Panc1 (cell line): ENCODE results near the gene GPHN. TPM values are rescaled to one million over a fixed set of nuclear protein-coding genes. Genes with fewer than 3 reads are reported as not detected.

Source experiments
- ATAC-seq: fragments of 200-7000 bp; cut with Tn5 transposase; 2 replicates; pipeline ENCODE4 v1.9.1; 2020; ENCODE audit warnings: mild to moderate bottlenecking, moderate library complexity
- BruUV-seq: library from RNA; stranded (reverse); fragments of 400-500 nt; replicated peaks from 2 replicates; lab custom pipeline; 2021; lab: Mats Ljungman, UMichigan
- CTCF ChIA-PET: fragments of 300-600 bp; sonication (Branson Sonifier 250); formaldehyde crosslinking; loops from one replicate; lab custom pipeline; 2022; ENCODE audit warnings: antibody characterized with exemption; lab: Charles Lee
- POLR2A ChIA-PET: fragments of 300-600 bp; sonication (Branson Sonifier 250); formaldehyde crosslinking; loops from one replicate; lab custom pipeline; 2022; ENCODE audit warnings: antibody characterized with exemption; lab: Charles Lee
- DNase-seq: peaks from one replicate; pipeline ENCODE4 v3.0.0-alpha.2; 2010; ENCODE audit warnings: low read depth, low spot score
- H3K27ac ChIP-seq: 2 replicates; pipeline ENCODE4 v1.5.1; 2011; ENCODE audit warnings: mild to moderate bottlenecking, low read length, inconsistent platforms
- H3K27me3 ChIP-seq: fragments of 200-500 bp; sonication (Bioruptor generic); 2 replicates; pipeline ENCODE4 v1.6.0; 2014; ENCODE audit warnings: low read length, inconsistent platforms; ENCODE audit not compliant: control insufficient read depth, insufficient read depth
- H3K36me3 ChIP-seq: fragments of 200-500 bp; sonication (Bioruptor generic); 2 replicates; pipeline ENCODE4 v1.5.1; 2014; ENCODE audit warnings: inconsistent platforms, mild to moderate bottlenecking, low read length, moderate library complexity; ENCODE audit not compliant: control insufficient read depth, insufficient read depth
- H3K4me1 ChIP-seq: 2 replicates; pipeline ENCODE4 v1.5.1; 2011; ENCODE audit warnings: inconsistent platforms, mild to moderate bottlenecking, low read length, moderate library complexity; ENCODE audit not compliant: control insufficient read depth, insufficient read depth
- H3K4me3 ChIP-seq, 2 experiments: 2 replicates each; pipeline ENCODE4 v1.5.1; 2011 to 2012; ENCODE audit warnings: low read depth in 2 of 2, low read length in 2 of 2, mild to moderate bottlenecking in 2 of 2, inconsistent platforms in 1 of 2, moderate library complexity in 1 of 2
- H3K9me3 ChIP-seq: fragments of 200-500 bp; sonication (Bioruptor generic); 2 replicates; pipeline ENCODE4 v1.5.1; 2014; ENCODE audit warnings: low read depth, mild to moderate bottlenecking, inconsistent platforms, low read length, moderate library complexity; ENCODE audit not compliant: control insufficient read depth, insufficient read depth
- CTCF ChIP-seq: fragments of 450-650 bp; IDR thresholded peaks from 2 replicates; pipeline ENCODE4 v1.5.1; 2017; ENCODE audit warnings: mild to moderate bottlenecking
- POLR2AphosphoS5 ChIP-seq: IDR thresholded peaks from 2 replicates; pipeline ENCODE4 v1.6.1; 2012; ENCODE audit warnings: mild to moderate bottlenecking, low read depth, low read length, moderate library complexity
- REST ChIP-seq, 2 experiments: IDR thresholded peaks; 2 replicates each; pipeline ENCODE4 v1.6.1; 2011 to 2012; ENCODE audit warnings: low read depth in 2 of 2, control low read depth in 1 of 2, low read length in 1 of 2, mild to moderate bottlenecking in 1 of 2, moderate library complexity in 1 of 2; ENCODE audit not compliant: insufficient read depth in 1 of 2
- SIN3A ChIP-seq: IDR thresholded peaks from 2 replicates; pipeline ENCODE4 v1.6.1; 2012; ENCODE audit warnings: low read depth, mild to moderate bottlenecking, low read length, moderate library complexity, borderline replicate concordance; ENCODE audit not compliant: insufficient read depth
- TCF7L2 ChIP-seq: IDR thresholded peaks from 2 replicates; pipeline ENCODE4 v1.6.1; 2011; ENCODE audit warnings: mild to moderate bottlenecking, low read depth, low read length, inconsistent platforms
- in situ Hi-C: cut with HindIII; loops from 2 replicates; pipeline ENCODE4 v1.10.0; 2016; ENCODE audit warnings: low sequenced_read_pairs, low pct_unique_long_range_greater_than_20kb
- intact Hi-C: fragments of 100-400 bp; cut with micrococcal nuclease; formaldehyde crosslinking; loops from one replicate; pipeline ENCODE4 v1.10.0; 2022; ENCODE audit not compliant: unreplicated experiment
- total RNA-seq: library from RNA; stranded (reverse); gene quantifications from one replicate; pipeline ENCODE4 v1.2.1, GENCODE V29; 2021; ENCODE audit not compliant: unreplicated experiment

The GPHN gene
- total RNA-seq, 1 experiment from 2014 or later = 26.6 TPM

GRCh38 chr14:66701813-66702212 is 193.9 kb downstream of the GPHN start:
- Histone ChIP-seq H3K9me3 (no peaks in the 10 kb centered on the region), H3K27me3 (no peaks in the 10 kb centered on the region), H3K4me3 (no peak overlapping the region), H3K36me3 (no peaks in the 10 kb centered on the region), H3K27ac (no peak overlapping the region), H3K4me1 (no peaks in the 10 kb centered on the region)
- DNase-seq (no peak), ATAC-seq (no peak)
- CTCF ChIA-PET = no interaction called here
- TF ChIP-seq POLR2AphosphoS5 = no peak
- no peak for TF ChIP-seq TCF7L2
- TF ChIP-seq CTCF = no peak
- no peak for TF ChIP-seq SIN3A
- no peak for TF ChIP-seq REST (IDR thresholded peaks at IDR 0.05; ENCODE audit: insufficient read depth in 1 of 2, low read depth in 2 of 2, low read length in 1 of 2)
- POLR2A ChIA-PET = no interaction called here
- intact Hi-C loops (no loop called here), in situ Hi-C loops (no loop called here)
- BruUV-seq = no TSS peak

- POLR2A ChIA-PET = no interaction called here
- intact Hi-C loops (no loop called here), in situ Hi-C loops (no loop called here)
- H3K9me3 ChIP-seq = no peaks in the 10 kb centered on the region
- no peaks in the 10 kb centered on the region for H3K27me3 ChIP-seq
- H3K4me3 ChIP-seq = no peak overlapping the region
- no peak for DNase-seq
- BruUV-seq = no TSS peak
- H3K27ac ChIP-seq = no peak overlapping the region
- no peaks in the 10 kb centered on the region for H3K4me1 ChIP-seq
- TF ChIP-seq POLR2AphosphoS5 = no peak
- no peak for TF ChIP-seq TCF7L2
- no peak for TF ChIP-seq SIN3A
- no peak for TF ChIP-seq CTCF
- no peak for TF ChIP-seq REST (IDR thresholded peaks at IDR 0.05; ENCODE audit: insufficient read depth in 1 of 2, low read depth in 2 of 2, low read length in 1 of 2)
- CTCF ChIA-PET = no interaction called here
- ATAC-seq = no peak
- H3K36me3 ChIP-seq = no peaks in the 10 kb centered on the region
These were observed 200.3 kb downstream of the GPHN start for GRCh38 chr14:66708267-66708666.
